Stomach (tissue), 9 donors: Measurements from ENCODE around the gene TNS1. TPM values are rescaled to one million over a fixed set of nuclear protein-coding genes. Genes with fewer than 3 reads are reported as not detected.

Experiments
- DNase-seq, 2 donors: peaks; one replicate each; pipeline versions ENCODE4 v3.0.0 to v3.0.0-alpha.2; 2013 to 2019
- H3K27ac ChIP-seq, 5 donors: fragments of 200-600 bp in 4 of 5; sonication (generic) in 4 of 5; one replicate each; pipeline ENCODE4 v1.5.1; 2013 to 2019; ENCODE audit warnings: mild to moderate bottlenecking in 1 of 5, moderate library complexity in 1 of 5
- H3K27me3 ChIP-seq, 3 donors: fragments of 200-600 bp; sonication (generic); one replicate each; pipeline ENCODE4 v1.5.1; 2017 to 2019; ENCODE audit warnings: mixed run types in 1 of 3
- H3K36me3 ChIP-seq, 4 donors: fragments of 200-600 bp; sonication (generic); 1 replicate in 3 of 4; 2 replicates in 1 of 4; pipeline ENCODE4 v1.5.1; 2016 to 2019
- H3K4me1 ChIP-seq, 4 donors: fragments of 200-600 bp; sonication (generic); one replicate each; pipeline ENCODE4 v1.5.1; 2016 to 2019
- H3K4me3 ChIP-seq, 4 donors: fragments of 200-600 bp; sonication (generic) in 3 of 4; one replicate each; pipeline ENCODE4 v1.5.1; 2016 to 2019; ENCODE audit warnings: mild to moderate bottlenecking in 1 of 4
- H3K9me3 ChIP-seq, 4 donors: fragments of 200-600 bp; sonication (generic); one replicate each; pipeline ENCODE4 v1.5.1; 2016 to 2019
- EP300 ChIP-seq: sonication (generic); formaldehyde crosslinking; IDR thresholded peaks from one replicate; pipeline ENCODE4 v1.6.1; 2017; ENCODE audit warnings: antibody characterized with exemption
- POLR2A ChIP-seq, 4 donors: fragments of 450-650 bp; IDR thresholded peaks; one replicate each; pipeline ENCODE4 v1.6.1; 2016; ENCODE audit warnings: antibody characterized with exemption in 4 of 4, control low read depth in 2 of 4, mild to moderate bottlenecking in 1 of 4, moderate library complexity in 1 of 4
- POLR2AphosphoS5 ChIP-seq, 3 donors: sonication (generic); formaldehyde crosslinking; IDR thresholded peaks; one replicate each; pipeline ENCODE4 v1.6.1; 2016; ENCODE audit warnings: antibody characterized with exemption in 3 of 3
- WGBS, 5 donors: extraction: QIAGEN DNeasy Blood & Tissue Kit in 3 of 5; methylation state at CpG; one replicate each; pipeline versions ENCODE4 v1.1.5 to v1.1.7; 2013 to 2018; 5-methylcytosine and 5-hydroxymethylcytosine counted together
- intact Hi-C: fragments of 100-400 bp; cut with DNase I; formaldehyde crosslinking; loops from one replicate; pipeline ENCODE4 v1.15.1; 2023; ENCODE audit warnings: low total_unique reads
- polyA plus RNA-seq, 3 donors: library from polyadenylated mRNA; stranded (reverse); fragments of 200-250 nt; gene quantifications; one replicate each; pipeline ENCODE4 v1.2.3, GENCODE V29; 2013
- total RNA-seq, 5 donors: library from RNA; depleted of rRNA; stranded (reverse); fragments of >200 nt; gene quantifications; one replicate each; pipeline versions ENCODE4 v1.1.0 to v1.2.3, GENCODE V29; 2014 to 2016
- TF ChIP-seq, protein P1 (sequence below), 7 experiments: fragments of 450-650 bp in 4 of 7; fragments of 200-600 bp in 3 of 7; sonication (generic) in 3 of 7; IDR thresholded peaks; one replicate each; pipeline ENCODE4 v1.5.1; 2016 to 2019; ENCODE audit warnings: antibody characterized with exemption in 7 of 7, control low read depth in 2 of 7, mild to moderate bottlenecking in 1 of 7
- donor health status: healthy with polysubstance abuse.
- donor health status: Bipolar disorder and iron deficiency.
- donor health status: healthy.

The TNS1 gene
- total and polyA plus RNA-seq, 8 donors: 18.5 to 682 (median 160) TPM

DNA sequence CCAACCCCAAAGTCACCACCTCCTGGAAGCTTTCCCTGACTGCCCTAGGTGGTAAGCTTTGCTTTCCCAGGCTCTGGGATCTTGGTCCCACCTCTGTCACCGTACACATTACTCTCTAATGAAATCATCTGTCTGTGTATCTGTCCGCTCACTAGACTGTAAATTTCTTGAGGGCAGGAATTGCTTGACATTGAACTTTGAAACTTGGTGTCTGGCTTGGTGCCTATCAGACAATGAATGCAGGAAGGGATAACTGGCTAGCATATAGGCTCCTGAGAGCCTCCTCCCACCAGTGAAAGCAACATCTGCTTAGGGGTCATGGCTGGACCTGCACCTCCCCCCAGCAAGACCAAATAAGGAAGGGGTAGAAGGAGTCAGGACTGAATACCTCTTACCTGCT lies 155.7 kb downstream of the TNS1 start:
- no peaks in the 10 kb centered on the region for H3K27me3 ChIP-seq
- H3K27ac ChIP-seq: peak overlapping the region in 3 of 5 donors; percentile 36 to 82 (median 60)
- H3K36me3 ChIP-seq: peaks cover 36 to 65% (median 57%) of the 10 kb centered on the region in 4 donors
- peaks cover 0 to 9% (median 2%) of the 10 kb centered on the region in 4 donors for H3K9me3 ChIP-seq
- intact Hi-C loops: no loop called here
- peaks cover 24 to 79% (median 50%) of the 10 kb centered on the region in 4 donors for H3K4me1 ChIP-seq
- DNase-seq: no peak
- no peak overlapping the region for H3K4me3 ChIP-seq
- TF ChIP-seq, protein P1, sequence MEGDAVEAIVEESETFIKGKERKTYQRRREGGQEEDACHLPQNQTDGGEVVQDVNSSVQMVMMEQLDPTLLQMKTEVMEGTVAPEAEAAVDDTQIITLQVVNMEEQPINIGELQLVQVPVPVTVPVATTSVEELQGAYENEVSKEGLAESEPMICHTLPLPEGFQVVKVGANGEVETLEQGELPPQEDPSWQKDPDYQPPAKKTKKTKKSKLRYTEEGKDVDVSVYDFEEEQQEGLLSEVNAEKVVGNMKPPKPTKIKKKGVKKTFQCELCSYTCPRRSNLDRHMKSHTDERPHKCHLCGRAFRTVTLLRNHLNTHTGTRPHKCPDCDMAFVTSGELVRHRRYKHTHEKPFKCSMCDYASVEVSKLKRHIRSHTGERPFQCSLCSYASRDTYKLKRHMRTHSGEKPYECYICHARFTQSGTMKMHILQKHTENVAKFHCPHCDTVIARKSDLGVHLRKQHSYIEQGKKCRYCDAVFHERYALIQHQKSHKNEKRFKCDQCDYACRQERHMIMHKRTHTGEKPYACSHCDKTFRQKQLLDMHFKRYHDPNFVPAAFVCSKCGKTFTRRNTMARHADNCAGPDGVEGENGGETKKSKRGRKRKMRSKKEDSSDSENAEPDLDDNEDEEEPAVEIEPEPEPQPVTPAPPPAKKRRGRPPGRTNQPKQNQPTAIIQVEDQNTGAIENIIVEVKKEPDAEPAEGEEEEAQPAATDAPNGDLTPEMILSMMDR (IDR thresholded peaks at IDR 0.05): no peak
- no peak for TF ChIP-seq POLR2A (IDR thresholded peaks at IDR 0.05)
- no peak for TF ChIP-seq EP300
- no peak for TF ChIP-seq POLR2AphosphoS5 (IDR thresholded peaks at IDR 0.05)
- 65 to 93% (median 86%) methylated on average over 2 of the region's 2 CpGs for WGBS, 5 donors

DNA sequence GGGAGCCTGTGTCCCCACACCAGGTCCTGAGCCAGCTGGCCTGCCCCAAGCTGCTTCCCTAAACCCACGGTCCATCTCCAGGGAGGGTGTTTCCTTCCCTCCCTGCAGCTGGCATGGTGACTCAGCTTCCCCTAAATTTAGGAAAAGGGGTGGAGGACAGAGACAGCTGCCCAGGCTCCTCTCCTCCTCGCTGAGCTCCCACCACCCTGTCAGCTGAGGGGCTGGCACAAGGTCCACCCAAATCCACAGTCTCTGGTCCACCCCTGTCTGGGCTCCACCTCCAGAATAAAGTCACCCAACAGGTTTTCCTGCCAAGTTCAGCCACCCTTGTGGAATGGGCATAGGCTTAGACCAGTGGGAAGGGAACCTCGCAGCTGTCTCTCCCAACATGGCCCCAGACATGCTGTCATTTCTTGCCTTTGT lies 156.5 kb downstream of the TNS1 start:
- Histone ChIP-seq H3K27ac (peak overlapping the region in 4 of 5 donors; percentile 7 to 82 (median 48)), H3K36me3 (peaks cover 36 to 71% (median 57%) of the 10 kb centered on the region in 4 donors), H3K4me3 (no peak overlapping the region), H3K27me3 (no peaks in the 10 kb centered on the region), H3K9me3 (peaks cover 0 to 9% (median 2%) of the 10 kb centered on the region in 4 donors), H3K4me1 (peaks cover 16 to 79% (median 50%) of the 10 kb centered on the region in 4 donors)
- intact Hi-C loops: no loop called here
- TF ChIP-seq EP300 (no peak), POLR2A (IDR thresholded peaks at IDR 0.05) (no peak), POLR2AphosphoS5 (IDR thresholded peaks at IDR 0.05) (no peak)
- TF ChIP-seq, protein P1 (IDR thresholded peaks at IDR 0.05): no peak
- peak in 1 of 2 donors; percentile 42 for DNase-seq
- WGBS, 5 donors: 38 to 86% (median 68%) methylated on average over 1 to 3 of the region's 3 CpGs

DNA sequence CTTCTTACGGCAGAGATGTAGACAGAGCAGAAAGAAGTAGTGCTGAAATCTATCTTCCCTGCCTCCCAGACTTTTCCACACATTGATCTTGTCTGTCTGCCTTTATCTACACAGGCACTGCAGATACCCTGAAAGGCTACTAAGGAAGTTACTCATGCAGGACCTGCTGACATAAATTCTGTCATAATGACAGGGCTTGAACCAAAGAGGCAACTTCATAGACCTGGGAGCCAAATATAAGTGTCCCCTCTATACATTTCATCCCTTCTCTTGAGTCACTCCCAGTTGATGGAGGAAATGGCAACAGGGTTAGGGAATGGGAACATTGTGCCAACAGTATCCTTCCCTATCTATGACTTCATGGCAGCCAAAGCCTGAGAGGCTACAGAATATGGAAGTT lies 157.5 kb downstream of the TNS1 start:
- Histone ChIP-seq H3K9me3 (peaks cover 0 to 9% (median 2%) of the 10 kb centered on the region in 4 donors), H3K4me1 (peaks cover 6 to 79% (median 46%) of the 10 kb centered on the region in 4 donors), H3K27ac (peak overlapping the region in 1 of 5 donors; percentile 20), H3K27me3 (no peaks in the 10 kb centered on the region), H3K4me3 (no peak overlapping the region), H3K36me3 (peaks cover 36 to 81% (median 58%) of the 10 kb centered on the region in 4 donors)
- intact Hi-C loops: no loop called here
- TF ChIP-seq, protein P1 (IDR thresholded peaks at IDR 0.05): no peak
- TF ChIP-seq EP300 (no peak), POLR2A (IDR thresholded peaks at IDR 0.05) (no peak), POLR2AphosphoS5 (IDR thresholded peaks at IDR 0.05) (no peak)
- DNase-seq: no peak
- WGBS, 5 donors: 82 to 97% (median 95%) methylated on average over 1 of the region's 1 CpG

DNA sequence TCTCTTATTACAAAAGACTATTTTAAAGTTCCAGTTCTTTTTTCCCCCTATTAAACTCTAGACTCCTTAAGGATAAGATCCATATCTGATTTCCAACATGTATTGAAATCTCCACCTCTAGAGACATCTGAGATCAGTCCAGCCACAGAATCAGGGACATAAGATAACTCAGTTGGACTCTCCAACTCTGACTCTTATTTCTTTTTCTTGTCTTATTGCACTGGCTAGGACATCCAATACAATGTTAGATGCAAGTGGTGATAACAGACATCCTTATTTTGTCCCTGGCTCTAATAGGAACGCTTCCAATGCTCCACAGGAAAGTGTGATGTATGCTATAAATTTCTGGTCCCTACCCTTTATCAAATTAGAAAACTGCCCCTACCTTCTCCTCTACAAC lies 158.1 kb downstream of the TNS1 start:
- Histone ChIP-seq H3K27me3 (no peaks in the 10 kb centered on the region), H3K27ac (peak overlapping the region in 1 of 5 donors; percentile 20), H3K36me3 (peaks cover 33 to 80% (median 60%) of the 10 kb centered on the region in 4 donors), H3K4me3 (no peak overlapping the region), H3K9me3 (peaks cover 0 to 9% (median 2%) of the 10 kb centered on the region in 4 donors), H3K4me1 (peaks cover 0 to 79% (median 43%) of the 10 kb centered on the region in 4 donors)
- WGBS, 5 donors: 77 to 100% (median 90%) methylated on average over 1 of the region's 1 CpG
- DNase-seq: no peak
- TF ChIP-seq POLR2AphosphoS5 (IDR thresholded peaks at IDR 0.05) (no peak), POLR2A (IDR thresholded peaks at IDR 0.05) (no peak), EP300 (no peak)
- TF ChIP-seq, protein P1 (IDR thresholded peaks at IDR 0.05): no peak
- intact Hi-C loops: no loop called here
